NCI-H82 (cell line): ENCODE data around the gene IL1RAPL1.

Experiments used
- DNase-seq: peaks from one replicate; lab custom pipeline; 2025; lab: John Stamatoyannopoulos, UW

Gene IL1RAPL1

DNA sequence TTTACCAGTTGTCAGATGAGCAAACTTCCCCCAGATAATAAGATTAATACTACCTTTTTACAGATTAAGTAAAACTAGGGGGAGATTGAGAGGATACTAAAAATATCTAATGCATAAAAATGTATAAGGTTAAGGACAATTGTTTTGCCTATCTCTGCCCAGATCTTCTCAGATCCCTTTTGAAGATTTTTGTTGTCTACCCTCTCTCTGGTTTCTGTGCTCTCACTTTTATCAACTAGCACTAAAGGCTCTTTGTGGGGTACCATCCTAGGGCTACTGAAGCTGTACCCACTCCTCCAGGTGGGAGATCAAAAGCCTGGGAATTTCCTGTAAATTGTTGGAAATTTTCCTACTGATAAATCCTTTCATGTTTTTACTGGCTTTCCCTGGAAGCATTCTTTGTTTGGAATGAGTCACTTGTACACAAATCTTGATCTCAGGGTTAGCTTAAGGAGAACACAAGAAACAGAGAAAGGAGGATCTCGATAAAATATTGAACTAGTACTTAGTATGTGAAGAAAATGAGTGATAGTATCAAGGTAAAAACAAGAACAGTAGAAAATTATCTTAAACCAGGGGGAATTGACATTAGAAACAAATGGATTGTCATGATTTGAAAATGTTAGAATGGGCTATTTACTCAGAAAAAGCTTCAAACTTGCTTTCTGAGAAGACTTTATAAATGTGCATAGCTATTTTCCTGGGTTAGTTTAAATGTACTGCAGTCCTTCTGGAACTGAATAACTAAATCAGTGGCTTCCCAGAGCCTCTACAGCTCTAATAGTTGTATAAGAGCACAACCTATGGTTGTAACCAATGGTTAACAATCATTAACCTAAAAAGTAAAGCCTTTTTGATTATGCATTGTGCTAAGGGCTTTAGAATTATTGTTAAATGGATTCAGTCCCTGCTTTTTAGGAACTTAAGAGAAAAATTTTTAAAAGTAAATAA is 948.2 kb downstream of the IL1RAPL1 start:
- DNase-seq: no peak

- no peak for DNase-seq
Measured at GRCh38 chrX:29541038-29541437, 953.8 kb downstream of the IL1RAPL1 start.

- DNase-seq: no peak
Measured at GRCh38 chrX:29542152-29542551, 954.9 kb downstream of the IL1RAPL1 start.

DNA sequence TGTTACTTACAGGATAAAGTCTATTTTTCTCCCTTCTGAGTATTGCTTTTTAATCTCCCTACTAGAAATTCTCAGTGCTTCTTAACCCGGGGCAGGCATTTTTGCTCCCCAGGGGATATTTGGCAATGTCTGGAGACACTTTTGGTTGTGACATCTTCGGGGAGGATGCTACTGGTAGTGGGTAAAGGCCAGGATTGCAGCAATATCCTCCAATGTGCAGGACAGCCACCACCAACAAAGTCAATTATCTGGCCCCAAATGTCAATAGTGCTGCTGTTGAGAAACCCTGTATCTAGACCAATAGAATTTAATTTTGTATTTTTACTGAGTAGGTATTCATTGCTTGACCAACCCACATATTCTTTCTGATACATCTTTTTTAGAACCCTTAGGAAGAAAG is 958.6 kb downstream of the IL1RAPL1 start:
- no peak for DNase-seq

GRCh38 chrX:29547877-29548276 is 960.6 kb downstream of the IL1RAPL1 start:
- DNase-seq: no peak

- no peak for DNase-seq
Measured at GRCh38 chrX:29553542-29553941, 966.3 kb downstream of the IL1RAPL1 start.

GRCh38 chrX:29555465-29556091 is 968.3 kb downstream of the IL1RAPL1 start:
- DNase-seq: no peak

DNA sequence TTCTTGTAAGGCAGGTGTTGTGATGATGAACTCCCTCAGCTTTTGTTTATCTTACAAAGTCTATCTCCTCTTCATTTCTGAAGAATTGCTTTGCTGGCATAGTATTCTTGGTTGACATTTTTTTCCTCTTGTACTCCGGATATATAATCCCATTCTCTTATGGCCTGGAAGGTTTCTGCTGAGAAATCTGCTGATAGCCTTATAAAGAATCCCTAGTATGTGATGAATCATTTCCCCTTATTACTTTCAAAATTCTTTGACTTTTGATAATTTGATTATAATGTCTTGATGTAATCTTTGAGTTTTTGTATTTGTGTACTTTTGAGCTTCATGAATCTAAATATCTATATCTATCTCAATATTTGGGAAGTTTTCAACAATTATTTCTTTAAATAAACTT is 972.8 kb downstream of the IL1RAPL1 start:
- DNase-seq: no peak

GRCh38 chrX:29561417-29561816 is 974.2 kb downstream of the IL1RAPL1 start:
- no peak for DNase-seq

GRCh38 chrX:29580560-29580959 is 993.3 kb downstream of the IL1RAPL1 start:
- no peak for DNase-seq

DNA sequence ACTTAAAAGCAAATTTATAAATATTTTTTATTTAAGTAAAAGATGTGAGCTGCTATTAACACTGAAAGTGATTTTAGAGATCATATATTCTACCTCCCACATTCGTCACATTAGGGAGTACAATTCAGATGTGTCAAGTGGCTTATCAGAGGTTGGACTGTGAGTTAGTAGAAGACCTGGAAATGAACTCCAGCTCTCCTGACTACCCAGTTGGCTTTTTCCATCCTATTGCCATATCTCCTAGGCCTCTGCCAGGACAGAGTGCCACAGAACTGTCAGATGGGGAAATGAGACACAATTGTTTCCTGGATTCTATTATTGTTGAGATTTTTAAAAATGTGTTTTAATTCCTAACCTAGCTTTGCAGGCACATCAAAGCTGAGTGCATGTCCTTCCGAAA is 994.0 kb downstream of the IL1RAPL1 start:
- no peak for DNase-seq

DNA sequence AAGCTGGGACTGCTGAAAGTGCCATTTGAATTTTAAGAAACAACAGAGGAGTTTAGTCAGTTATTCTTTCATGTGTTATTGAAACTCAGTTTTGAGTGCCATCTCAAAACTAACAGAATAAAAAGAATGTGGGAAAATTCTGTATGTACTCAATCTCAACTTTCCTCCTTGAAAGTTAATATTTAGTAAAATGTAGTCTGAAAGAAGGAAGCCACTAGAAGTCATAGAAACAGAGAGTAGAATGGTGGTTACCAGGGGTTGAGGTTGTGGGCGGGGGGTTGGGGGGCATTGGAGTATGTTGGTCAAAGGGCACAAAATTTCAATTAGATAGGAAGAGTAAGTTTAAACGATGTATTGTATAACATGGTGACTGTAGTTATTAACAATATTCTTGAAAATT is 999.9 kb downstream of the IL1RAPL1 start:
- DNase-seq: no peak

GRCh38 chrX:29590921-29591320 is 1003.7 kb downstream of the IL1RAPL1 start:
- no peak for DNase-seq

- DNase-seq: no peak
Measured at GRCh38 chrX:29604381-29604780, 1017.1 kb downstream of the IL1RAPL1 start.

DNA sequence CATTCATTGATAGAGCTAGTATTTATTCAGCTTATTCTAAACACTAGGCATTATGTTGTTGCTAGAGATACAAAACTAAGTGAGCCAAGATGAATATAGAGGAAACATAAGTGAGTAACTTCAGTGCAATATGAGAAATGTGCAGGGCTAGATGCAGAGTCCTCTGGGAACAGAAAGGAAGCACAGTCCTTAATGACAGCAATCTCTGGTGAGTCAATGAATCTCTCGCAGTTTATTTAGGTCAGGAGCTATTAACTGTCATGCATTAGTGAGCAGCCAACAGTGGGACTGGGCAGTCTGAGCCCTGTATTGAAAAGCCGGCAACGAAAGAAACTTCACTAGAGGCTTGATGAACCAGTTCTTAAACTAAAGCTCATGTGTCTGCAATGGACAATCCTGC is 1030.0 kb downstream of the IL1RAPL1 start:
- DNase-seq: no peak

GRCh38 chrX:29617725-29618124 is 1030.5 kb downstream of the IL1RAPL1 start:
- no peak for DNase-seq

GRCh38 chrX:29627833-29628232 is 1040.6 kb downstream of the IL1RAPL1 start:
- DNase-seq: no peak

GRCh38 chrX:29634516-29634915 is 1047.3 kb downstream of the IL1RAPL1 start:
- no peak for DNase-seq

DNA sequence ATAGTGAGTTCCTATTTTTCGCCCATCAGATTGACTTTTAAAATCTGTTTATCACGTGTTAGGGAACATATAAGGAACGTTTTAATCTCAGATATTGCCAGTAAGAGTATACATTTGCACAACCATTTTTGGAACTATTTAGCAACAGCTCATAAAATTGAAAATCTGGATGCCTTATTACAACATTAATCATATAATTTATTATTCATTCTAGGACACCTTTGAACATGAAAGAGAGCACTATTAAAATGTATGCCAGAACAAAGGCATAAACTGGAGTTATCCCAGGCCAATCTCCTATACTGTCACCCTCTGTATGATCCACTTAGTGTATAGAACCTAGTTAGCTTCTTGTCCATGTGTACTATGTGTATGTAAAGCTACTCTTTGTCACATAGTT is 1049.1 kb downstream of the IL1RAPL1 start:
- DNase-seq: no peak

DNA sequence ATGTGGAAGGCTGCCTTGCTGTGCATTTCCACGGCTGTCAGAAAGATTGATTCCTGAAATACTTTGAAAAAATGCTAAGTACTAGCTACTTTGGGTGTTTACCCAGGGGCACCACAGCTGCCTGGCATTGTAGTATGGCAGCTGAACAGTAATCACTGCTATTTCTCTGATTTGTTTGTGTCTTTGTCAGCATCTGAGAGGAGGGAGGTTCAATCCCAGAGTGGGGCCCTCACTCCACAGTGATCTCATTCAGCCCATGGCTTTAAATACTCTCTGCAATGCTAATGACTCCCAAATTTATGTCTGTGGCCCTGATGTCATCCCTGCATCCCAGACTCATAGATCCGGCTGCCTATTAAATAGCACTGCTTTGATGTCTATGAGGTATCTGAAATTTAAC is 1052.9 kb downstream of the IL1RAPL1 start:
- DNase-seq: no peak

DNA sequence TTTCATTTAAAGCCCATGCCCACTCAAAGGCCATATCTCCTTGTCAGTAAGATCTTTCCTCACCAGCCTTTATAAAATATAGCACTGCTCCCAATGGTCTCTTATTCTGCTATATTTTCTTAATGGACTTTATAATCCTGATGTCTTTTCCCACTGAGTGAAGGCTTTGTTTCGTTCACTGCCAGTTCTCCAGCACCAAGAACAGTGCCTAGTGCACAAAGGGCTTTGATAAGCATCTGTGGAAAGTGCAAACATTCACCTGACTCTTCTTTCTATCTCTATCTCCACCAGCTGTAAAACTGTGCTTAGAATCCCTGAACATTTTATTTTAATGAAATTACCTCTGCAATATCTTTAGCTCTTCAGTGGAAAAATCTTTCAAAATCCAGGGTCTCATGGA is 1054.2 kb downstream of the IL1RAPL1 start:
- DNase-seq: no peak

DNA sequence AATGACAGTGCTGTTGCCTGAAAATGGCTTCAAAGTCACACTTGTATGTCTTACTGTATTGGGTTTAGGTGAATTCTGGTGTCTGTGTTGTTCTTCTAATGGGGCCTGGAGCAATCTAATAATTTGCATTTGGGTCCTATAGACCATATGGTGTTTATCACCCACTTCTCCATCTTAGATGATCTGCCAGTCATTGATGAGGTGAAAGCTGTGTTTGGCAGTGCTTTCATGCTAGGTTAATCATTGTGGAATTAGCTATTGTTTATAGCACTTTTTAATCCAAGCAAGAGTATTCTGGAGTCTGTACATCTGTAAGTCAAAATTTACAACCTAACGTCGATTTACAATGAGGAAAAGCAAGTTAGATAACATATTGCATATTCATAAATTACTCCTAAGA is 1055.9 kb downstream of the IL1RAPL1 start:
- DNase-seq: no peak

DNA sequence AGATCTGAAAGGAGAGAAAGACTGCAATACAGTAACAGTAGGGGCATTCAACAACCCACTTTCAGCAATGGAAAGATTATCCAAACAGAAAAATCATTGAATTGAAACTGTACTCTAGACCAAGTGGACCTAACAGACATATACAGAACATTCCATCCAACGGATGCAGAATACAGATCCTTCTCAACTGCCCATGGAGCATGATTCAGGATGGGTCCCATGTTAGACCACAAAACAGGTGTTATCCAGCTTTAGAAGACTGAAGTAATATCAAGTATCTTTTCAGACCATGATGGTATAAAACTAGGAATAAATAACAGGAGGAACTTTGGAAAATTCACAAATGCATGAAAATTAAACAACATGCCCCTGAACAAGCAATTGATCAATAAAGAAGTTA is 1060.9 kb downstream of the IL1RAPL1 start:
- DNase-seq: no peak

GRCh38 chrX:29652484-29652883 is 1065.2 kb downstream of the IL1RAPL1 start:
- no peak for DNase-seq
